Osteocyte (in vitro differentiated cells): ENCODE data around the gene ANAPC5. TPM values are rescaled to one million over a fixed set of nuclear protein-coding genes. Genes with fewer than 3 reads are reported as not detected.

ENCODE experiments used
- DNase-seq: peaks from one replicate; pipeline ENCODE4 v3.0.0; 2021; ENCODE audit warnings: mixed read lengths; ENCODE audit not compliant: unreplicated experiment; ENCODE audit errors: extremely low spot score
- H3K27ac Mint-ChIP-seq: one replicate; pipeline ENCODE4 v1.8.0; 2021; ENCODE audit warnings: mild to moderate bottlenecking, mixed read lengths; ENCODE audit not compliant: unreplicated experiment
- H3K27me3 Mint-ChIP-seq: one replicate; pipeline ENCODE4 v1.8.0; 2021; ENCODE audit warnings: mixed read lengths; ENCODE audit not compliant: unreplicated experiment
- H3K36me3 Mint-ChIP-seq: one replicate; pipeline ENCODE4 v1.8.0; 2021; ENCODE audit warnings: mixed read lengths; ENCODE audit not compliant: unreplicated experiment
- H3K4me1 Mint-ChIP-seq: one replicate; pipeline ENCODE4 v1.8.0; 2021; ENCODE audit warnings: mixed read lengths; ENCODE audit not compliant: unreplicated experiment
- H3K4me3 Mint-ChIP-seq: one replicate; pipeline ENCODE4 v1.8.0; 2021; ENCODE audit warnings: mild to moderate bottlenecking, moderate library complexity, mixed read lengths; ENCODE audit not compliant: unreplicated experiment
- H3K9me3 Mint-ChIP-seq: one replicate; pipeline ENCODE4 v1.8.0; 2021; ENCODE audit warnings: mixed read lengths; ENCODE audit not compliant: unreplicated experiment
- CTCF ChIP-seq: fragments of 200-600 bp; sonication (generic); IDR thresholded peaks from 2 replicates; pipeline ENCODE4 v1.5.0; 2021; ENCODE audit warnings: antibody characterized with exemption, mild to moderate bottlenecking, moderate library complexity
- total RNA-seq: library from RNA; stranded (reverse); gene quantifications from 2 replicates; pipeline ENCODE4 v1.2.1, GENCODE V29; 2021

ANAPC5 gene
- total RNA-seq, 1 donor from 2014 or later: 130 TPM

- DNase-seq: no peak
- no peaks in the 10 kb centered on the region for H3K27me3 Mint-ChIP-seq
- peaks cover 45% of the 10 kb centered on the region for H3K36me3 Mint-ChIP-seq
- no peak for TF ChIP-seq CTCF
- no peak overlapping the region for H3K27ac Mint-ChIP-seq
- no peaks in the 10 kb centered on the region for H3K9me3 Mint-ChIP-seq
- H3K4me3 Mint-ChIP-seq: no peak overlapping the region
- H3K4me1 Mint-ChIP-seq: no peaks in the 10 kb centered on the region
These were observed 18.5 kb downstream of the ANAPC5 start for GRCh38 chr12:121333747-121334146.

- Mint-ChIP-seq H3K27me3 (no peaks in the 10 kb centered on the region), H3K36me3 (peaks cover 56% of the 10 kb centered on the region)
- no peak for TF ChIP-seq CTCF
These were observed 21.0 kb downstream of the ANAPC5 start for GRCh38 chr12:121331248-121331647.

GRCh38 chr12:121330692-121331091 is 21.5 kb downstream of the ANAPC5 start:
- no peak overlapping the region for H3K4me3 Mint-ChIP-seq
- H3K9me3 Mint-ChIP-seq: no peaks in the 10 kb centered on the region
- H3K27ac Mint-ChIP-seq: no peak overlapping the region
- no peaks in the 10 kb centered on the region for H3K4me1 Mint-ChIP-seq
- no peaks in the 10 kb centered on the region for H3K27me3 Mint-ChIP-seq
- DNase-seq: no peak
- TF ChIP-seq CTCF: no peak
- H3K36me3 Mint-ChIP-seq: peaks cover 58% of the 10 kb centered on the region

More at GRCh38 chr12:121331248-121331647, 21.0 kb downstream of the ANAPC5 start:
- no peaks in the 10 kb centered on the region for H3K4me1 Mint-ChIP-seq
- H3K4me3 Mint-ChIP-seq: no peak overlapping the region
- DNase-seq: no peak
- H3K9me3 Mint-ChIP-seq: no peaks in the 10 kb centered on the region
- no peak overlapping the region for H3K27ac Mint-ChIP-seq

GRCh38 chr12:121330195-121330594 is 22.0 kb downstream of the ANAPC5 start:
- no peaks in the 10 kb centered on the region for H3K27me3 Mint-ChIP-seq
- no peaks in the 10 kb centered on the region for H3K4me1 Mint-ChIP-seq
- peaks cover 55% of the 10 kb centered on the region for H3K36me3 Mint-ChIP-seq
- H3K27ac Mint-ChIP-seq: no peak overlapping the region
- TF ChIP-seq CTCF: no peak
- no peak for DNase-seq
- no peaks in the 10 kb centered on the region for H3K9me3 Mint-ChIP-seq
- H3K4me3 Mint-ChIP-seq: no peak overlapping the region

- H3K9me3 Mint-ChIP-seq: no peaks in the 10 kb centered on the region
- H3K4me1 Mint-ChIP-seq: no peaks in the 10 kb centered on the region
- H3K27ac Mint-ChIP-seq: no peak overlapping the region
- H3K36me3 Mint-ChIP-seq: peaks cover 52% of the 10 kb centered on the region
- DNase-seq: no peak
- no peak for TF ChIP-seq CTCF
- no peak overlapping the region for H3K4me3 Mint-ChIP-seq
- no peaks in the 10 kb centered on the region for H3K27me3 Mint-ChIP-seq
These were observed 23.6 kb downstream of the ANAPC5 start for GRCh38 chr12:121328620-121329019.
